Activated T-cell treated with anti-CD3 and anti-CD28 coated beads, Interleukin-2, amount 50 U/mL, for 4 hours (primary cell): Measurements from ENCODE around the gene CDK11B. TPM values are rescaled to one million over a fixed set of nuclear protein-coding genes. Genes with fewer than 3 reads are reported as not detected.
"Not testable (repeated sequence)": the region's sequence is repeated elsewhere in the genome, so short reads cannot be mapped to it uniquely, and the experiment has no call there.

Experiments used
- ATAC-seq, 2 donors: fragments of 200-7000 bp; cut with Tn5 transposase; one replicate each; pipeline ENCODE4 v1.10.0; 2021
- DNase-seq: peaks from one replicate; pipeline ENCODE4 v3.0.0-alpha.2; 2020
- H3K27me3 Mint-ChIP-seq: one replicate; pipeline ENCODE4 v1.8.0; 2021; ENCODE audit warnings: low read depth, mixed read lengths
- H3K36me3 Mint-ChIP-seq: one replicate; pipeline ENCODE4 v1.8.0; 2022; ENCODE audit warnings: mixed read lengths; ENCODE audit not compliant: insufficient read depth
- H3K4me1 Mint-ChIP-seq: one replicate; pipeline ENCODE4 v1.8.0; 2021; ENCODE audit warnings: low read depth, mixed read lengths
- H3K4me3 Mint-ChIP-seq: one replicate; pipeline ENCODE4 v1.8.0; 2021; ENCODE audit warnings: mild to moderate bottlenecking, moderate library complexity, mixed read lengths
- H3K9me3 Mint-ChIP-seq: one replicate; pipeline ENCODE4 v1.8.0; 2021; ENCODE audit warnings: mixed read lengths
- total RNA-seq, 3 donors: library from RNA; stranded (reverse); gene quantifications; one replicate each; pipeline ENCODE4 v1.2.1, GENCODE V29; 2021

CDK11B gene
- total RNA-seq, 3 donors from 2014 or later, result 39.2 to 45.9 (median 43.0) TPM

DNA sequence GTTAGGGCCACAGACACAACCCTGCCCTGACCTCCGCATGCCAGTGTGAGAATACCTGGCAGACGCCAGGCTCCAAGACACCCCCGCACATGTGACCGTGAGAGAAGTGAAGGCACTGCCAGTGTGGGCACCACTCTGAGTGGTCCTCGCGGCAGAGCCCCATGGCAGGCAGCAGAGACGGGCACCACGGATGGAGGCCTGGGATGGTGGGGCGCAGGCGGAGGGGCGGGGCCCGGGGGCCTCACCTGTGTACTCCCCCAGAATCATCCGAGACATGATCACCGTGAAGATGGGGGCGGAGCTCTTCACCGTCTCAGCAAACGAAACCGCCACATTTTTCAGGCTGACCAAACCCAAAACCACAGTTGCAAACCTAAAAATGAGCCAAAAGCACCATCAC lies 16.4 kb upstream of the CDK11B start:
- Mint-ChIP-seq H3K4me1 (peaks cover 29% of the 10 kb centered on the region), H3K36me3 (peaks cover 20% of the 10 kb centered on the region)
- H3K27me3 Mint-ChIP-seq, H3K9me3 Mint-ChIP-seq, ATAC-seq, DNase-seq, H3K4me3 Mint-ChIP-seq: not testable (repeated sequence)

DNA sequence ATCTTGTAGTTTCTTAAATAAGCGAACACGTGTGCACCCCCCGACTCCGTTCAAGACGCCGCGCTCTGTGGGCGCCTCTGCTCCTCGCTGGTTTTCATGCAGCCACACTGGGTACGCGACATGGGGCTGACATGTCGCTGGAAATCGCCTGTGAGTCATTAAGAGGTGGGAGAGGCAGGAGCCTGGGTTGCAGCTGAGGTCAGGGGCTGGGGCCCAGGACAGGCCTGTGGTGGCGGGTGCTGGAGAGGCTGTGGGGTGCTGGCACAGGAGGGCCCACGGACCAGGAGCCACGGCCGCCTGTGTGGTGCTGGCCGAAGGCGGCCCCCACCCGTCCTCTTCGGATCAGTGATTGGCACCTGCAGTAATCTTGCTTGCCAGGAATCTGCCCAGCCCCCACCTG lies 16.0 kb upstream of the CDK11B start:
- not testable (repeated sequence) for H3K4me3 Mint-ChIP-seq, H3K9me3 Mint-ChIP-seq, ATAC-seq, DNase-seq, H3K27me3 Mint-ChIP-seq
- Mint-ChIP-seq H3K4me1 (peaks cover 29% of the 10 kb centered on the region), H3K36me3 (peaks cover 22% of the 10 kb centered on the region)

DNA sequence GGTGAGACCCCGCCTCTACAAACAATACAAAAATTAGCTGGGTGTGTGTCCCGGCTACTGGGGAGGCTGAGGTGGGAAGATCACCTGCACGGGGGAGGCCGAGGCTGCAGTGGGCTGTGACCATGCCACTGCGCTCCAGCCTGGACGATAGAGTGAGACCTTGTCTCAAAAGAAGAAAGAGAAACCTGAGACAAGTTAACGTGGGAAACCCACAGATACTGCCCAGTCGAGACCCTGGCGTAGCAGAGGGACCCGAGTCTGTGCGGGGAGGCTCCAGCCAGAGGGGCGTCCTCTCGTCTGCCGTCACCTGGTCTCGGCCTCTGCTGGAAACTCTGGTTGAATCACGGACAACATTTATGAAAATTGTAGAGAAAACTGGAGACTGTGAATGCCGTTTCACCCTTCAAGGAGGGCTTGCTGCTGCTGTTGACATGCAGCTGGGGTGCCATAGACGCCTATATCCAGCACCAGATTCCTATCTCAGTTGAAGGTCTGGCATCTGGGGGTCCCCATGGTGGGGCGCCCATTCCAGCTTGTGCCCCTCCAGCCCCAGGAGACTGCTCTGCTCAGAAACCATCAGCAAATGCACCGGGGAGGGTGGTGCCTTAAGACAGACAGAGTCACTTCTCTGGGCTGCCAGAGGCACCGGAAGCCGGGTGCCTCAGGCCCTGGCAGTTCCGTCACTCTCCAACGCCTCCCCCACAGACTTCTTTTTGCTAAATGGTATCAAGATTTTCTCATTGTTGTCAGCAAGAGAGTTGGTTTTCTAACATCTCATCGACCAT lies 13.6 kb upstream of the CDK11B start:
- H3K27me3 Mint-ChIP-seq, result no peaks in the 10 kb centered on the region
- no peak for DNase-seq
- no peak for ATAC-seq
- no peak overlapping the region for H3K4me3 Mint-ChIP-seq
- peaks cover 30% of the 10 kb centered on the region for H3K36me3 Mint-ChIP-seq
- no peaks in the 10 kb centered on the region for H3K9me3 Mint-ChIP-seq
- H3K4me1 Mint-ChIP-seq, result peaks cover 9% of the 10 kb centered on the region

DNA sequence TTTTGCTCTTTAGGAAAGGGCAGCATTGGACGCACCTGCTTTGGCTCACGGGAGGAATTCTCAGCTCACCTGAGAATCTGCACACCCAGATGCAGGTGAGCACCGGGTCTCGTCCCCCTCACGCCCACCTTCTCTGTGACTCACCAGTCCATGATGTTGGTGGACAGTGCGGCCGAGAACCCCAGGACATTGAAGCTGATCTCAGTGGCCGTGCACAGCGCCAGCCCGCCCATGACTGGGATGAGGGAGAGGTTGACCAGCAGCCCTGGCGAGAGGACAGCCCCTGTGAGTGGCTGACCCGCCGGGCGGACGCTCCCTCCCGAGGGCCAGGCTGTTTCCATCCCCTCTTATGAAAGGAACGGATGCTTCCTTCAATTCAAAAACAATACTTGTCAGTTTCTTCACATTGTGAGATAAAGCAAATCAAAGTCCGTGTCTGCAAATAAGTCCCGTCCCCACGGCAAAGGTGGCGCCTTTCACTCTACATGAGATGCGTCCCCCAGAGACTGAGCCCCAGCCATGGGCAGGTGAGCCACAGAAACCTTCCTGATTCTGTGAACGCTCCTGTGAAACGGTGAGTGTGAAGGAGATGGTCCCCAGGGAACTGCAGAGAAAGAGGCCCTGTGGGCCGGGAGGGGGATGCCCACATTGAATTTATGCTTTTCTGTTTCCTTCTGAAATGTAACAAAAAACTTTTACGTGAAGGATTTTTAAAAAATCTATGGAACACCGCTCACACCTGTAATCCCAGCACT lies 12.7 kb upstream of the CDK11B start:
- DNase-seq (no peak), ATAC-seq (no peak)
- H3K4me3 Mint-ChIP-seq, result no peak overlapping the region
- no peaks in the 10 kb centered on the region for H3K9me3 Mint-ChIP-seq
- H3K27me3 Mint-ChIP-seq, result no peaks in the 10 kb centered on the region
- H3K36me3 Mint-ChIP-seq, result peaks cover 31% of the 10 kb centered on the region
- H3K4me1 Mint-ChIP-seq, result peaks cover 7% of the 10 kb centered on the region

DNA sequence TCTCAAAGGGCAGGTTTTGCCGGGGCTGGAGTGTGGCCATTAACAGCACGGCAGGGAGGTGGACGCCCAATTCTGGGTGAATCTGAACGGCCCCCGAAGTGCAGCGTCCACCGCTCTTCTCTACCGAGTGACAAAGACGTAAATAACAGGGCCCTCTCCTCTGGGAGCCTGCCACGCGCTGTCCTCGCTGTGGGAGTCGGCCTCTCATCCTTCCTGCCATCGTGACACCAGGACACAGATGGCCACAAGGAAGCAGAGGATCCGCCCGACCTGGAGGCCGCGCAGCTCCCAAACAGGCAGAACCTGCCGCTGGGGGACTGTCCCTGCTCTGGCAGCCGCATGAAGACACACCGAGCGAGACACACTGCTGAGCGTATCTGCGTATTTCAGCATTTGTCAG lies 12.1 kb upstream of the CDK11B start:
- Mint-ChIP-seq H3K36me3 (peaks cover 37% of the 10 kb centered on the region), H3K4me3 (no peak overlapping the region), H3K4me1 (peaks cover 7% of the 10 kb centered on the region), H3K27me3 (no peaks in the 10 kb centered on the region), H3K9me3 (no peaks in the 10 kb centered on the region)
- DNase-seq (no peak), ATAC-seq (no peak)

DNA sequence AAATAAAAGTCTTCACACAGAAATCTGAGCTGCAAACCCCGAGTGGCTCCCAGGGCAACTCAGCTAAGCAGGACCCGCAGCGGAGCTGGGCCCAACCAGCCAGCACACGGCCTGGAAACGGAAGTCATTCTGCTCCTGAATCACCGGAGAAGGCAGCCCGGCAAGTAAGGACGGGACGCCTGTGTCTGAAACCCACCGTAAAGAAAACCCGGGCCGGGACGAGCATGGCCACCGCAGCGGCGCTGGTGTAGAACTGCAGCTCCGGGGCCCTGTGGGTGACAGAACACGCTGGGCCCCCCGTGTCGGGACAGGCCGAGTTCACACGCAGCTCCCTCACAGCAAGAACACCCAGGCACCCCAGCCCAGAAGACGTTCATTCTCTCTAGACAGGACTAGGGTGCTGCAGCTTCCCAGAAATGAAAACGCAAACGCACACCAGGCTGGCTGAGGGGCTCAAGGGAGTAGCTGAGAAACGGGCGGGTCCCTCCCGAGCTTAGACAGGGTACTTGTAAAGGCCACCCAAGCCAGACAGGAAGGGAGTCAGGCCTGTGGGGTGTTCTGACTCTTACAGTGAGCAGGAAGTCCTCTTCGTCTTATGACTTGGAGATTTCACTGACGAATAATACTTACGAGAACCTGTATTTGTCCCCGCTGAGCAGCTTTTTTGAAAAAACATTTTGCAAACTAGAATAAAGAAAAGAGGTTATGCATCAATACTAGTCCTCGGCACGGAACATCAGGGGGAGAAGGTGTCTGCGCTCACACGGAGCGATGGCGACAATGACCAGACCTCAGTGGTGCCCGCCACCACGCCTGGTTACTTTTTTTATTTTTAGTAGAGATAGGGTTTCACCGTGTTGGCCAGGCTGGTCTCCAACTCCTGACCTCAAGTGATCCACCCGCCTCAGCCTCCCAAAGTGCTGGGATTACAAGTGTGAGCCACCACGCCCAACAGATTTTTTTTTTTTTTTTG lies 10.9 kb upstream of the CDK11B start:
- Mint-ChIP-seq H3K9me3 (no peaks in the 10 kb centered on the region), H3K4me3 (no peak overlapping the region), H3K27me3 (no peaks in the 10 kb centered on the region), H3K36me3 (peaks cover 40% of the 10 kb centered on the region), H3K4me1 (peaks cover 6% of the 10 kb centered on the region)
- ATAC-seq (no peak), DNase-seq (no peak)

DNA sequence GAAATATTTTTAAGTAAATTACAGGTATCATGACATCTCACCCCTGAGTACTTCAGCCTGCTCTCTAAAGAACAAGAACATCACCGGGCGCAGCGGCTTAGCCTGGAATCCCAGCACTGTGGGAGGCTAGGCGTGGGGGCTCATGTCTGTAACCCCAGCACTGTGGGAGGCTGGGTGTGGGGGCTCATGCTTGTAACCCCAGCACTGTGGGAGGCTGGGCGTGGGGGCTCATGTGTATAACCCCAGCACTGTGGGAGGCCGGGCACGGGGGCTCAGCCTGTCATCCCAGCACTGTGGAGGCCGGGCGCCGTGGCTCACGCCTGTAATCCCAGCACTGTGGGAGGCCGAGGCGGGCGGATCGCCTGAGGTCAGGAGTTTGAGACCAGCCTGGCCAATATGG lies 7.7 kb upstream of the CDK11B start:
- DNase-seq, result no peak
- Mint-ChIP-seq H3K36me3 (peaks cover 29% of the 10 kb centered on the region), H3K27me3 (no peaks in the 10 kb centered on the region), H3K9me3 (no peaks in the 10 kb centered on the region), H3K4me1 (peaks cover 2% of the 10 kb centered on the region), H3K4me3 (no peak overlapping the region)
- no peak for ATAC-seq

DNA sequence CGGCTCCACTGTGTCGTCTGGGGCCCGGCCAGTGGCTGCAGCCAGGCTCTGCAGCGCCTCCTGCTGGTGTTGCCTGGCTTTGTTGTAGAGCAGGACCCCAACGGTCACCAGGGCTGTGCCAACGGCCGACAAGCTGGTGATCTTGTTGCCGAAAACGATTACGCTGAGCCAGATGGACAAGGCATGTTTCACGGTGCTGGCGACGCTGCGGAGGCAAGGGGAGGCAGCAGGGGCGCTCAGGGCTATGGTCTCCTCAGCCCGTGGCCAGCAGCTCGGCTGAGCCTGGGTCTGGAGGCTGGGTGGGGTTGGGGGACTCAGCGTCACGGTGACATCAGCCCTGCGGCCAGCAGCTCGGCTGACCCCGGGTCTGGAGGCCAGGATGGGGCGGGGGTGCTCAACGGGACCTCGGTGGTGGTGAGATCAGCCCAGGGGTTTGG lies 7.0 kb upstream of the CDK11B start:
- peaks cover 6% of the 10 kb centered on the region for H3K4me1 Mint-ChIP-seq
- ATAC-seq (peak in 1 of 2 donors; percentile 58), DNase-seq (peak; percentile 27)
- H3K36me3 Mint-ChIP-seq, result peaks cover 23% of the 10 kb centered on the region
- no peak overlapping the region for H3K4me3 Mint-ChIP-seq
- H3K27me3 Mint-ChIP-seq, result no peaks in the 10 kb centered on the region
- H3K9me3 Mint-ChIP-seq, result no peaks in the 10 kb centered on the region

DNA sequence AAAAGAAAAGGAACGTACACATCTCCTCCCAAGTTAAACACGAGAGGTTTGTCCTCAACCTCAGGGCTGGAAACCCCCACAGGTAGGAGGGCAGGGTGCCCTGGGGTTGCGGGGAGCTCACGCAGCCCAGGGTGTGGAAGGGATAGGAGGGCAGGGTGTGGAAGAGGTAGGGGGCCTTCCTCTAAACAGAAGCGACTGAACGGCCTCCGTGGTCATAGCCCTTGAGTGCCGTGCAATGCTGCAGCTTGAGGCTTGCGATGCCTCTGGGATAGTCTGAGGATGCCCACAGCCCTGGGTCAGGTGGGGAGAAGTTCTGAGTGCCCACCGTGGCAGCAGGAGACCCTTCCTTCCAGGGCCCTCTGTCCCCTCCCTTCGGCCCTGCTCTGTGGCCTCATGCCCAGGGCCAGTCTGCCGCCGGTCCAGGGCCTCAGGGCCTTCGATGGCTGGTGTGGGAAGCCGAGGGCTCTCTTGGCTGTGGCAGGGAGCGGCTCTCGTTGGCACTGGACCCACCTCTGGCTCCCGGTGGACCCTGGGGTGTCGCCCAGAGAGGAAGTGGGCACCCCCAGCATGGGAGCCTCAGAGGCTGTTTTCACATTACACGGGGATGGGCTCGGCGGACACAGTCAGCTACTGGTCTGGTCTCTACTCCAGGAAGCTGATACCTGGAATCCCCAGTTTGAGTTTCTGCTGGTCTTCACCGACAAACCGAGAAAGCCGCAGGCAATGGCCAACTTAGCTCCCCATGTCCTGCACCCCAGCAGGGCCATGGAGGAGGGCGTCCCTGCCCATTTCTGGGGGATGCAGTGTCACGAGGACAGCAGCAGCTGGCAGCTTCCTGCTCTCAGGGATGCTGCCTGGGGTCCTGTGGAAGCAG lies 6.4 kb upstream of the CDK11B start:
- Mint-ChIP-seq H3K9me3 (no peaks in the 10 kb centered on the region), H3K36me3 (peaks cover 21% of the 10 kb centered on the region), H3K27me3 (no peaks in the 10 kb centered on the region), H3K4me1 (peaks cover 6% of the 10 kb centered on the region), H3K4me3 (no peak overlapping the region)
- no peak for ATAC-seq
- no peak for DNase-seq

DNA sequence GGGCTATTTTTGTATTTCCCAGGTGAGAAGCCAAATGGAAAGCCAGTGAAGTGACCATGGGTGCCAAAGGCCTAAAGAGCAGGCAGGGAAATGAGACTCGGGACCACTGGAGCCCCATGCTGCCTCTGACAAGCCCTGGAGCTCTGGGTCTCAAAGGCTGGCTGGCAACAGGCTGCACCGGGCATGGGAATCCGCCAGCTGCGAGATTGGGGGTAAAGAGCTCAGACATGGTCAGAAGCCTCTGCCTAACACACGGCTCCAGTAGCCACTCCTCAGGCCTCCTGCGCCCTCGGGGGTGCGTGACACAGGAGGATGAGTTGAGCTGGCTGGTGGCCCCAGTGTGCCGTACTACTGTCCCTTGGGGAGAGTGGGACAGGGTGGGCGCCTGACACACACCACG lies 5.5 kb upstream of the CDK11B start:
- H3K4me3 Mint-ChIP-seq, H3K9me3 Mint-ChIP-seq, H3K4me1 Mint-ChIP-seq, H3K27me3 Mint-ChIP-seq, ATAC-seq, DNase-seq: not testable (repeated sequence)
- peaks cover 15% of the 10 kb centered on the region for H3K36me3 Mint-ChIP-seq

DNA sequence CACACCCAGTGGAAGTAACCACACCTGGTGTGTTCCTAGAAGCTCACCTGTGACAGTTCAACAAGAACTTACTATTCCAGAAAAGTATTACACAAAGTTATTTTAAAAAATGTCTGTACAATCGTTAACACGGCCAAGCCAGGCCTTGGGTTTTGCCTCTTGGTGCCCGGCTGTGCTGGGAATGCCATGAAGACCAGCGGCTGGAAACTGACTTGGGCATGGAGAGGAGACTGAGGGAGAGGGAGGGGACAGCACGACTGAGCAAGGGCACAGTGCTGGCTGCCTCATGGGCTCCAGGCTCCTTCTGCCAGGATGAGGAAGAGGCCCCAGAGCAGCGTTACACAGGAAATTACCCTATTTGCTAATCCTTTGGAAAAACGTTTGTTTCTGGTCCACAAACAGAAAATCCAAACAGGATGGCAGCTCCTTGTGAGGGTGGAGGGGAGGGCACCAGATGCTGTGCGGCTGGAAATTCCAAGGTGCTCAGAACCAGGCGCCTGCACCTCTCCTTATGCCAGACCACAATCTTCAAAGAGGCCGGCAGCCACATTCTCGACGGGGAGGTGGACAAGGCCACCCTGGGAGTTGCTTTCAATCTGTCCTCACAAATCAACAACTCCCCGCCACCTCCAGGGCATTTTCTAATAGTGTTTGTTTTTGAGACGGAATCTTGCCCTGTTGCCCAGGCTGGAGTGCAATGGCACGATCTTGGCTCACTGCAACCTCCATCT lies 4.2 kb upstream of the CDK11B start:
- H3K27me3 Mint-ChIP-seq, H3K4me3 Mint-ChIP-seq, H3K9me3 Mint-ChIP-seq, H3K4me1 Mint-ChIP-seq, ATAC-seq, DNase-seq: not testable (repeated sequence)
- peaks cover 12% of the 10 kb centered on the region for H3K36me3 Mint-ChIP-seq

DNA sequence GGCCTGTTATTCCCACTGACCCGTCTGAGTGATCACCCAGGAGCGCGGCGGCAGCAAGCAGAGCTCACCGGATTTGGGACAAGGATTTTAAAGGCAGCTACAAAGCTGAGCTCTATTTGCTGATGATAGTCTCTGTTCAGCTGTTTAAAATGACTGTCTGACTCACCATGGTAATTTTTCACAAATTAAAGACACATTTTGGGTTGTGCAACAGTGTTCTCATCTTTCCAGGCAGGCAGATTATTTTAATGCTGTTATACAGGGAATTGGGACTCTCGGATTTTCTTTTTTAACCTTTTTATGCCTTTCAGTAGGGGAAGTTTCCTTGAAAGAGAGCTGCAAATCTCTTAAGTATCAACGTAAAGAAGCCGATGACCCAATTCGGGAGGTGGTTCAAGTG lies 3.6 kb upstream of the CDK11B start:
- H3K27me3 Mint-ChIP-seq, H3K9me3 Mint-ChIP-seq, H3K4me1 Mint-ChIP-seq, H3K4me3 Mint-ChIP-seq, DNase-seq, ATAC-seq: not testable (repeated sequence)
- H3K36me3 Mint-ChIP-seq, result peaks cover 10% of the 10 kb centered on the region

DNA sequence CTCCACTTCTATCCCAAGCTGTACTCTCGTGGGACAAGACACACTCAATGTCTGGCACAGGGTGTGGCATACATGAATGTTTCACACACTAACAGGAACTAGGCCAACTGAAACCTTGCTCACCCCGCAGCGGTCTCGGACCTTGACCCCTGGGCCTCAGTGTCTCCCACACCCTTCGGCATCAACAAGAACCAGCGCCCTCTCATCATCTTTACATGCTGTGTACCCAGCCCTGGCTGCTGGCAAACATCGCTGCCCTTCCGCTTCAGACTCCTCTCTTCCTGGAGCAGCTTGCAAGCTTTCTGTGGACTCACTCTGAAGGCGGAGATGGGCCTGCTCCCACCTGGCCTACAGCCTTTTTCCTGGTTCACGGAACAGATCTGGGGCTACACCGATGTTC lies 10.5 kb downstream of the CDK11B start:
- DNase-seq, ATAC-seq, H3K9me3 Mint-ChIP-seq, H3K4me1 Mint-ChIP-seq, H3K4me3 Mint-ChIP-seq, H3K27me3 Mint-ChIP-seq: not testable (repeated sequence)
- peaks cover 43% of the 10 kb centered on the region for H3K36me3 Mint-ChIP-seq
